Sigmoid colon (tissue), 4 donors: ENCODE data around the gene ACIN1.

Experiments
- EP300 ChIP-seq, 4 donors: sonication (generic); formaldehyde crosslinking; IDR thresholded peaks; one replicate each; pipeline ENCODE4 v1.6.1; 2017; ENCODE audit warnings: antibody characterized with exemption in 4 of 4
- POLR2A ChIP-seq, 2 donors: fragments of 450-650 bp; IDR thresholded peaks; one replicate each; pipeline ENCODE4 v1.6.1; 2016; ENCODE audit warnings: antibody characterized with exemption in 2 of 2, mild to moderate bottlenecking in 2 of 2, moderate library complexity in 2 of 2
- TF ChIP-seq, protein P1 (sequence below), 4 experiments: fragments of 450-650 bp in 3 of 4; fragments of 200-600 bp in 1 of 4; IDR thresholded peaks; one replicate each; pipeline ENCODE4 v1.5.1; 2016 to 2019; ENCODE audit warnings: antibody characterized with exemption in 4 of 4, mild to moderate bottlenecking in 3 of 4, moderate library complexity in 2 of 4

DNA sequence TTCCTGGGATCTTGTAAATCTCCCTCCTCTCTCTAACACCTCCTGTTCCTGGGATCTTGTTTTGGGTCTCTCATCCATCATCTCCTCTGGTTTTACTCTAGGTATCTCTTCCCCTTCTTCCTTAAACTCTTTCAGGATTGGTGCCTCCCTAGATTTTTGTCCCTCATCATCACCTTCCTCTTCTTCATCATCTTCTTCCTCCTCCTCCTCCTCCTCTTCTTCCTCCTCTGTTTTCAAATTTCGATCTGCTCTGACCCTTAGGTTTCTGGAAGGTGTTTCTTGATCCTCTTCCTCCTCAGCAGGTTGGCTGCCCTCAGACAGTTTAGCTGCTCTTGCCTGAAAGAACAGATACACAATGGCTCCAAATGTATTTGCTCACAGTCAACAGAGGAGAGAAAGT is 14.5 kb downstream of the ACIN1 start:
- TF ChIP-seq, protein P1, sequence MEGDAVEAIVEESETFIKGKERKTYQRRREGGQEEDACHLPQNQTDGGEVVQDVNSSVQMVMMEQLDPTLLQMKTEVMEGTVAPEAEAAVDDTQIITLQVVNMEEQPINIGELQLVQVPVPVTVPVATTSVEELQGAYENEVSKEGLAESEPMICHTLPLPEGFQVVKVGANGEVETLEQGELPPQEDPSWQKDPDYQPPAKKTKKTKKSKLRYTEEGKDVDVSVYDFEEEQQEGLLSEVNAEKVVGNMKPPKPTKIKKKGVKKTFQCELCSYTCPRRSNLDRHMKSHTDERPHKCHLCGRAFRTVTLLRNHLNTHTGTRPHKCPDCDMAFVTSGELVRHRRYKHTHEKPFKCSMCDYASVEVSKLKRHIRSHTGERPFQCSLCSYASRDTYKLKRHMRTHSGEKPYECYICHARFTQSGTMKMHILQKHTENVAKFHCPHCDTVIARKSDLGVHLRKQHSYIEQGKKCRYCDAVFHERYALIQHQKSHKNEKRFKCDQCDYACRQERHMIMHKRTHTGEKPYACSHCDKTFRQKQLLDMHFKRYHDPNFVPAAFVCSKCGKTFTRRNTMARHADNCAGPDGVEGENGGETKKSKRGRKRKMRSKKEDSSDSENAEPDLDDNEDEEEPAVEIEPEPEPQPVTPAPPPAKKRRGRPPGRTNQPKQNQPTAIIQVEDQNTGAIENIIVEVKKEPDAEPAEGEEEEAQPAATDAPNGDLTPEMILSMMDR (IDR thresholded peaks at IDR 0.05) = no peak
- TF ChIP-seq POLR2A (IDR thresholded peaks at IDR 0.05) = no peak
- no peak for TF ChIP-seq EP300 (IDR thresholded peaks at IDR 0.05)
